Measurements from ENCODE around the gene CNTNAP4. TPM values are rescaled to one million over a fixed set of nuclear protein-coding genes. Genes with fewer than 3 reads are reported as not detected.

The CNTNAP4 gene
- total RNA-seq, 1 donor from 2014 or later: not detected

GRCh38 chr16:76303637-76304314, 26.6 kb downstream of the CNTNAP4 start:
- no peak overlapping the region for H3K27ac Mint-ChIP-seq (ENCODE audit: unreplicated experiment)
- TF ChIP-seq CTCF (IDR thresholded peaks at IDR 0.05): no peak
- DNase-seq (ENCODE audit: low spot score): no peak
- H3K27me3 Mint-ChIP-seq (ENCODE audit: low read depth): no peaks in the 10 kb centered on the region
- no peaks in the 10 kb centered on the region for H3K36me3 Mint-ChIP-seq (ENCODE audit: low read depth)
- no peaks in the 10 kb centered on the region for H3K4me1 Mint-ChIP-seq (ENCODE audit: low read depth)
- H3K4me3 Mint-ChIP-seq (ENCODE audit: unreplicated experiment): no peak overlapping the region
- no peaks in the 10 kb centered on the region for H3K9me3 Mint-ChIP-seq (ENCODE audit: low read depth)

GRCh38 chr16:76309639-76310335, 32.6 kb downstream of the CNTNAP4 start:
- Mint-ChIP-seq H3K36me3 (ENCODE audit: low read depth) (no peaks in the 10 kb centered on the region), H3K4me3 (ENCODE audit: unreplicated experiment) (no peak overlapping the region), H3K27ac (ENCODE audit: unreplicated experiment) (no peak overlapping the region), H3K9me3 (ENCODE audit: low read depth) (peaks cover 2% of the 10 kb centered on the region), H3K27me3 (ENCODE audit: low read depth) (peaks cover 2% of the 10 kb centered on the region), H3K4me1 (ENCODE audit: low read depth) (no peaks in the 10 kb centered on the region)
- TF ChIP-seq CTCF (IDR thresholded peaks at IDR 0.05): no peak
- no peak for DNase-seq (ENCODE audit: low spot score)

GRCh38 chr16:76311260-76311659, 34.1 kb downstream of the CNTNAP4 start:
- peaks cover 2% of the 10 kb centered on the region for H3K9me3 Mint-ChIP-seq (ENCODE audit: low read depth)
- DNase-seq (ENCODE audit: low spot score): no peak
- H3K27me3 Mint-ChIP-seq (ENCODE audit: low read depth): peaks cover 2% of the 10 kb centered on the region
- no peaks in the 10 kb centered on the region for H3K4me1 Mint-ChIP-seq (ENCODE audit: low read depth)
- no peaks in the 10 kb centered on the region for H3K36me3 Mint-ChIP-seq (ENCODE audit: low read depth)
- no peak for TF ChIP-seq CTCF (IDR thresholded peaks at IDR 0.05)
- H3K4me3 Mint-ChIP-seq (ENCODE audit: unreplicated experiment): no peak overlapping the region
- H3K27ac Mint-ChIP-seq (ENCODE audit: unreplicated experiment): no peak overlapping the region

- no peak for DNase-seq (ENCODE audit: low spot score)
- Mint-ChIP-seq H3K9me3 (ENCODE audit: low read depth) (no peaks in the 10 kb centered on the region), H3K27ac (ENCODE audit: unreplicated experiment) (no peak overlapping the region), H3K27me3 (ENCODE audit: low read depth) (peaks cover 2% of the 10 kb centered on the region), H3K36me3 (ENCODE audit: low read depth) (no peaks in the 10 kb centered on the region), H3K4me1 (ENCODE audit: low read depth) (no peaks in the 10 kb centered on the region), H3K4me3 (ENCODE audit: unreplicated experiment) (no peak overlapping the region)
- TF ChIP-seq CTCF (IDR thresholded peaks at IDR 0.05): no peak
These were observed 41.4 kb downstream of the CNTNAP4 start for GRCh38 chr16:76318565-76318964.

GRCh38 chr16:76329106-76329505, 51.9 kb downstream of the CNTNAP4 start:
- H3K4me3 Mint-ChIP-seq (ENCODE audit: unreplicated experiment): no peak overlapping the region
- DNase-seq (ENCODE audit: low spot score): no peak
- H3K4me1 Mint-ChIP-seq (ENCODE audit: low read depth): no peaks in the 10 kb centered on the region
- H3K27ac Mint-ChIP-seq (ENCODE audit: unreplicated experiment): no peak overlapping the region
- H3K36me3 Mint-ChIP-seq (ENCODE audit: low read depth): no peaks in the 10 kb centered on the region
- H3K9me3 Mint-ChIP-seq (ENCODE audit: low read depth): peaks cover 2% of the 10 kb centered on the region
- TF ChIP-seq CTCF (IDR thresholded peaks at IDR 0.05): no peak
- no peaks in the 10 kb centered on the region for H3K27me3 Mint-ChIP-seq (ENCODE audit: low read depth)

Data from chondrocyte (in vitro differentiated cells).